ENCODE results near the gene C11orf86. TPM values are rescaled to one million over a fixed set of nuclear protein-coding genes. Genes with fewer than 3 reads are reported as not detected.

The C11orf86 gene
- total and polyA plus RNA-seq, 2 donors (not counting 3 experiments of a cell fraction or from before 2014, with no cell fraction given) = not detected

DNA sequence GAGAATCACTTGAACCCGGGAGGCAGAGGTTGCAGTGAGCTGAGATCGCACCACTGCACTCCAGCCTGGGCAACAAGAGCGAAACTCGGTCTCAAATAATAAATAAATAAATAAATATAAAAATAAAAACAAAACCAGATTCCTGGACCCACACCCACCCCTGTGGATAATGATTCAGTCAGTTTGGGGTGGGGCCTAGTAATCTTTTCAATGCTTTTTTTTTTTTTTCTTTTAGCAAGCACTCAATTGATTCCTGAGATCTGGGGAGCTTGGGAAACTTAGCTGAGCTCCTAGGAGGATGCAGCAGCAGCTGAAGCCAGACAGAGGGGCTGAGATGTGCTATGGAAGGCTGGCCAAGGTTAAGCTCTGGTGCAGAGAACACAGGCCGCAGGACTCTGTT, 12.3 kb upstream of the C11orf86 start:
- Histone ChIP-seq H3K4me3 (replicated peaks in 1 of 3; ENCODE audit: insufficient read depth in 1 of 3, low read depth in 1 of 3, low read length in 3 of 3) (no peak overlapping the region), H3K9me3 (replicated peaks; ENCODE audit: control insufficient read depth, insufficient read depth, low read length) (no peaks in the 10 kb centered on the region), H3K4me2 (ENCODE audit: insufficient read depth, low read length) (no peak overlapping the region), H4K20me1 (replicated peaks; ENCODE audit: control insufficient read depth, extremely low read depth, insufficient read depth, low read length) (no peaks in the 10 kb centered on the region), H3K9ac (replicated peaks; ENCODE audit: extremely low read depth, insufficient read depth, low read length) (no peak overlapping the region), H3K9me1 (replicated peaks; ENCODE audit: control insufficient read depth, extremely low read depth, insufficient read depth, low read length) (no peaks in the 10 kb centered on the region), H3K27me3 (ENCODE audit: control insufficient read depth in 2 of 2, insufficient read depth in 2 of 2, low read length in 2 of 2) (no peaks in the 10 kb centered on the region), H3K36me3 (ENCODE audit: control insufficient read depth in 2 of 2, extremely low read depth in 1 of 2, insufficient read depth in 2 of 2, low read length in 2 of 2) (no peaks in the 10 kb centered on the region), H3K27ac (ENCODE audit: insufficient read depth, low read depth, low read length) (no peak overlapping the region), H3K79me2 (ENCODE audit: control insufficient read depth, insufficient read depth, low read length) (no peaks in the 10 kb centered on the region), H2AFZ (ENCODE audit: low read depth, low read length) (no peak overlapping the region), H3K4me1 (ENCODE audit: control insufficient read depth, extremely low read depth, insufficient read depth, low read length) (peaks cover 6% of the 10 kb centered on the region)
- ChIA-PET CTCF (interaction anchor here (1.4 to 1.6 kb wide), 2 partner anchors 13 to 59 kb away, joined by 5 to 7 read pairs; no protein-coding TSS in a partner anchor), POLR2A (no interaction called here)
- BruUV-seq (replicated peaks) = no TSS peak
- TF ChIP-seq GATA2 (IDR thresholded peaks at IDR 0.05; ENCODE audit: insufficient read depth, insufficient read length, low read depth, low read length) (no peak), FOS (IDR thresholded peaks at IDR 0.05; ENCODE audit: borderline replicate concordance, insufficient read depth, low read length) (no peak), POLR2A (IDR thresholded peaks at IDR 0.05; ENCODE audit: low read depth, low read length) (no peak), MYC (IDR thresholded peaks at IDR 0.05; ENCODE audit: low read depth, low read length) (no peak), POLR2AphosphoS5 (IDR thresholded peaks at IDR 0.05; ENCODE audit: insufficient read depth, low read depth, low read length) (no peak), JUN (IDR thresholded peaks at IDR 0.05; ENCODE audit: borderline replicate concordance, insufficient read depth, insufficient read length, low read depth) (no peak), EZH2 (IDR thresholded peaks at IDR 0.05; ENCODE audit: borderline replicate concordance, low read depth, low read length, severe bottlenecking) (no peak)
- TF ChIP-seq, protein P1, sequence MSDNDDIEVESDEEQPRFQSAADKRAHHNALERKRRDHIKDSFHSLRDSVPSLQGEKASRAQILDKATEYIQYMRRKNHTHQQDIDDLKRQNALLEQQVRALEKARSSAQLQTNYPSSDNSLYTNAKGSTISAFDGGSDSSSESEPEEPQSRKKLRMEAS (IDR thresholded peaks at IDR 0.05; ENCODE audit: insufficient read depth, insufficient read length) = no peak
- TF ChIP-seq, protein P2, sequence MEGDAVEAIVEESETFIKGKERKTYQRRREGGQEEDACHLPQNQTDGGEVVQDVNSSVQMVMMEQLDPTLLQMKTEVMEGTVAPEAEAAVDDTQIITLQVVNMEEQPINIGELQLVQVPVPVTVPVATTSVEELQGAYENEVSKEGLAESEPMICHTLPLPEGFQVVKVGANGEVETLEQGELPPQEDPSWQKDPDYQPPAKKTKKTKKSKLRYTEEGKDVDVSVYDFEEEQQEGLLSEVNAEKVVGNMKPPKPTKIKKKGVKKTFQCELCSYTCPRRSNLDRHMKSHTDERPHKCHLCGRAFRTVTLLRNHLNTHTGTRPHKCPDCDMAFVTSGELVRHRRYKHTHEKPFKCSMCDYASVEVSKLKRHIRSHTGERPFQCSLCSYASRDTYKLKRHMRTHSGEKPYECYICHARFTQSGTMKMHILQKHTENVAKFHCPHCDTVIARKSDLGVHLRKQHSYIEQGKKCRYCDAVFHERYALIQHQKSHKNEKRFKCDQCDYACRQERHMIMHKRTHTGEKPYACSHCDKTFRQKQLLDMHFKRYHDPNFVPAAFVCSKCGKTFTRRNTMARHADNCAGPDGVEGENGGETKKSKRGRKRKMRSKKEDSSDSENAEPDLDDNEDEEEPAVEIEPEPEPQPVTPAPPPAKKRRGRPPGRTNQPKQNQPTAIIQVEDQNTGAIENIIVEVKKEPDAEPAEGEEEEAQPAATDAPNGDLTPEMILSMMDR (IDR thresholded peaks at IDR 0.05; ENCODE audit: extremely low read depth in 1 of 2, insufficient read depth in 1 of 2, low read depth in 1 of 2, low read length in 2 of 2) = no peak
- FAIRE-seq (no peak), DNase-seq (ENCODE audit: low read depth, low spot score) (no peak)
- dilution Hi-C loops (cut with MboI; ENCODE audit: extremely low pct_ligation_motif_present, low sequenced_read_pairs) = no loop called here
- intact Hi-C loops (cut with micrococcal nuclease) = no loop called here
